GM19463 (cell line): ENCODE results near the gene PRLR.
A peak's percentile ranks its signal among the peaks of the same experiment; 100 is the strongest.
"Not testable (repeated sequence)": the region's sequence is repeated elsewhere in the genome, so short reads cannot be mapped to it uniquely, and the experiment has no call there.

Experiments
- ATAC-seq: cut with Tn5 transposase; IDR thresholded peaks from one replicate; pipeline ENCODE4 v1.9.1; 2021; ENCODE audit warnings: mild to moderate bottlenecking, moderate library complexity; ENCODE audit not compliant: unreplicated experiment

The PRLR gene

GRCh38 chr5:35133186-35133585 is 97.1 kb downstream of the PRLR start:
- no peak for ATAC-seq

DNA sequence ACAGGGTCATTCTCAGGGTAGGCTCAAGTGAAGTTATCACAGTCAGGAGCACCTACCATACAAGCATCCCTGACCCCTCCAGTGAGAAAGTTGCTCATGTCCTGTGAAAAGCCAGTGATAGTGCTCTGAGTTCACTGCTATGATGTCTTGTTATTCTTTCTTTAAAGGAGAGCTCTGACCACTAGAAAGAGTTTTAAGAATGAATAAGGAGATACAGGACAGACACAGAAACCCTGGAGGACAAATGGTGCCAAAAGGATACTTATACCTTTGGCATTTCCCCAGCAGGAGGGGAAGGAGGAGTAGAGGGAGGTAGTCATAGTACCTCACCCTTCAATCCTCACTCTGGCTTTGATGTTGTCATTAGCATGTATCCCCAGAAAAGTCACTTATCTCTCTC is 98.6 kb downstream of the PRLR start:
- no peak for ATAC-seq

- peak; percentile 83 for ATAC-seq
Measured at GRCh38 chr5:35129921-35130485, 100.3 kb downstream of the PRLR start.

GRCh38 chr5:35129276-35129675 is 101.0 kb downstream of the PRLR start:
- no peak for ATAC-seq

DNA sequence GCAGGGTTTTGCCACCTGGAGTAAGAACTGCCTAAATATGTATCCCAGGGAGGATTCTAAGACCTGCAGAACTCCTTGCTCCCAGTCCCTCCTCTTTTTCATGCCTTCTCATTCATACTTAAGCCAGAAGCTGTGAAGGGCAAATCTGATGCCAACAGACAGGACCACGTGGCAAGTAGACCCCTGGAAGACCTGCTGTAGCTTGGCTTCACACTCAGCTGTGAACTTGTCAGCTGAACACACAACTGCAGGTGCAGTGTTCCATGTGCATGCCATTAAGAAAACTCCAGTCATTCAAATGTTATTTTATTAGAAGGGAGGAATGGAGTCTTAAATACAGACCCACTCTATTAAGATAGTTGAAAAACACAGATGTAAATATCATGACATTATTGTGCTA is 103.3 kb downstream of the PRLR start:
- no peak for ATAC-seq

- ATAC-seq: no peak
Measured at GRCh38 chr5:35125746-35126145, 104.5 kb downstream of the PRLR start.

DNA sequence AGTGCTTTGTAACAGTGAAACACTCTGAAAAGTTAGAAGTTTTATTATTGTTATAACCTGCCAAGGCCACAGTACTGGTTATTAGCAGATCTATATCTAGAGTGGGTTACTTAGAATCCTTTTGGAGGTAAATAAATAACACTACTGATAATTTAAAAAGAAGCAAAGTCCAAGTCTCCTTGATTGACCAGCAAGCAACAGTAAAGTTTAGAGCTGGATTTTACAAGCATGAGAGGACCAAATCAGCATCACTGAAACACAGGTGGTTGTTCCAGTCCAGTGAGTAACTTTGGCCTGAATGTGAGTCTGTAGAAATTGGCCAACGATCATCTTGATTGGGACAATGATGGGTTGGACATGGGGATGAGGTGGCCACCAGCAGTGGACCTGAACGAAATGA is 105.4 kb downstream of the PRLR start:
- no peak for ATAC-seq

DNA sequence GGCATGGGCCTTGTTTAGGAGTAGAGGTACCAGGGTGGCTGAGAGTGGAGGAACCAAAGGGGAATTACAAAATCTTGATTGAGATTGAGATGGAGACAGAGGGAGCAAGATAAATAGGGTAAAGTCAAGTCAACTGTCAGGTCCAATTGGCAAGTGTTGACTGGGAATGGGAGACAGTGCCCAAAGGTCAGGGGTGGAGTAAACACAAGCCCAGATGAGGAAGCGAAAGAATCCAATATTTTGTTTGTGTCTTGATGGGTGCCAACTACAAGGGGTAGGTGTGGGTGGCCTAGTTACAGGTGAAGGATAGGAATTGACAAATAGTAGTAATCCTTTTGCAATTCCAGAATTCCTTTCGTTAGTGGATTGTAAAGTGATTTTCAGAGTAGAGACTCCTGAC is 107.5 kb downstream of the PRLR start:
- no peak for ATAC-seq

- ATAC-seq: no peak
Measured at GRCh38 chr5:35120715-35121114, 109.6 kb downstream of the PRLR start.

DNA sequence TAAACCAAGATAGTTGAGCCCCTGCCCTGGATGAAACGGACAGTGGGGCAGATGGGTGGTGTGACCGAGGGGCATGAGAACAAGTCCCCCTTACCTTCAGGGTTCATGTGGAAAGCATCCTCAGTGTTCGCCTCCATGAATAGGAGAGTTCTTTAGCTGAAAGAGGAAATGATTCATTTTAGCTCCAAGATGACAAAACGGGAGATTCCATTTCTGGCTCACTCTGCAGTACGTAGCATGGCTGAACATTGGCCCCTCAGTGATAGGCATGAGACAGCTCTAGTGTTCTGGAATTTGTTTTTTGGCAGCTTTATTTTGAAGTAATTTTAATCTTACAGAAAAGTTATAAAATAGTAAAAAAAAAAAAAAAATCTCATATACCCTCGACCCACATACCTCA is 112.3 kb downstream of the PRLR start:
- ATAC-seq: peak; percentile 84

GRCh38 chr5:35115920-35116319 is 114.4 kb downstream of the PRLR start:
- ATAC-seq: no peak

- ATAC-seq: no peak
Measured at GRCh38 chr5:35114698-35115097, 115.6 kb downstream of the PRLR start.

GRCh38 chr5:35112300-35112699 is 118.0 kb downstream of the PRLR start:
- ATAC-seq: no peak

DNA sequence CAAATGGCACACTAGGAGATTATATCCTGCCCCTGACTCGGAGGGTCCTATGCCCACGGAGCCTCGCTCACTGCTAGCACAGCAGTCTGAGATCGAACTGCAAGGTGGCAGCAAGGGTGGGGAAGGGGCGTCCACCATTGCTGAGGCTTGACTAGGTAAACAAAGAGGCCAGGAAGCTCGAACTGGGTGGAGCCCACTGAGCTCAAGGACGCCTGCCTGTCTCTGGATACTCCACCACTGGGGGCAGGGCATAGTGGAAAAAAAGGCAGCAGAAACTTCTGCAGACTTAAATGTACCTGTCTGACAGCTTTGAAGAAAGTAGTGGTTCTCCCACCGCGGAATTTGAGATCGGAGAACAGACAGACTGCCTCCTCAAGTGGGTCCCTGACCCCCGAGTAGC is 125.7 kb downstream of the PRLR start:
- not testable (repeated sequence) for ATAC-seq

- ATAC-seq: no peak
Measured at GRCh38 chr5:35103637-35104299, 126.5 kb downstream of the PRLR start.

GRCh38 chr5:35101720-35102119 is 128.6 kb downstream of the PRLR start:
- ATAC-seq: not testable (repeated sequence)

DNA sequence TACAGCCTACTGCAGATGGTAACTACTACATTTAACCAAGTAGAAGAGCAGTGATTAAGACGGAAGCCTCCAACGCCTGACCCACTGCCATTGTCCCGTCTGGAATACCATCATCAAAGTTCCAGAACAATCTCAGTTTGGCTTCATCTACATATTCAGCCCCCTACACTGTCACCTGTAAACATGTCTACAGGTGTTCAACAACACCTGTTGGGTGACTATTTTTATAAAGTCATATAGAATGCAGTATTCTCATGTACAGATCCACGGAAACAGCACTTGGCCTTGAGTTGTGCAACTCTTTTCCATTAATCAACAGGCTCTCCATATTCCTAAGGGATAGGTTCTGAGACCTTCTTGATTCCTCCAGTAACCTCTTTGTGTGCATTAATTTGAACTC is 129.3 kb downstream of the PRLR start:
- no peak for ATAC-seq

- peak; percentile 84 for ATAC-seq
Measured at GRCh38 chr5:35098214-35098613, 132.1 kb downstream of the PRLR start.

DNA sequence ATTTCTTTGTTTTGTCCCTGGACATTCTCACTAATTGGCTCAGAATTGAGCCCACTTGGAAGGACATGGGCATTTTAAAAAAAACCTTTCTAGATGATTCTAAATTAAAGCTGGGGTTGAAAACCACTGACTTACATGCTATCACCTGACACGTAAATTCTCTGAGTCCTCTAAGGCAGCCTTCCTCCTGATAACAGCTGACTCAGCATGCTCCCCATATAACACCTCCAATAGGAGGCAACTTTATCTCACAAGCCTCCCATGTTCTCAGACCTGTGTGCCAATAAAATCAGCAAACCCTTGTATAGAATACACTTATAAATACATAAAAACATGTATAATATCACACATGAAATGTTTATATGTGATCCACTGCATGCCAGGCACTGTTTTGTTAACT is 133.4 kb downstream of the PRLR start:
- no peak for ATAC-seq

DNA sequence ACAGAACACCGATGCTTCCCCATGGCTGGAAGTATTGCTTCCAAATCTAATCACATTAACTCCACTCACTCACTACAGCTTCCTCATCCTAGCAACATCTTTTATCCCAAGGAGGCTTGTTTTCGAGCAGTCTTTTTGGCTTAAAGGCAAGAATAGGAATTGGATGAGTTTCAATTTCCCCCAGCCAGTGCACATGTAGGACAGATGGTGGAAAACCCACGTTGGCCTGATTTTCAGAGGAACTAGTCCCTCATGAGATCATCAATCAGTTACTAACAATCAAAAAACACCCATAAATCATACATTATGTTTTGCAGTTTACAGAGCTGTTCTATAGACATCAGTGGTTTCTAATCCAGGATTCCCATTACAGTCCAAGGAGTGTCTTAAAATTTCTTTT is 134.1 kb downstream of the PRLR start:
- no peak for ATAC-seq

- no peak for ATAC-seq
Measured at GRCh38 chr5:35095366-35095765, 134.9 kb downstream of the PRLR start.

DNA sequence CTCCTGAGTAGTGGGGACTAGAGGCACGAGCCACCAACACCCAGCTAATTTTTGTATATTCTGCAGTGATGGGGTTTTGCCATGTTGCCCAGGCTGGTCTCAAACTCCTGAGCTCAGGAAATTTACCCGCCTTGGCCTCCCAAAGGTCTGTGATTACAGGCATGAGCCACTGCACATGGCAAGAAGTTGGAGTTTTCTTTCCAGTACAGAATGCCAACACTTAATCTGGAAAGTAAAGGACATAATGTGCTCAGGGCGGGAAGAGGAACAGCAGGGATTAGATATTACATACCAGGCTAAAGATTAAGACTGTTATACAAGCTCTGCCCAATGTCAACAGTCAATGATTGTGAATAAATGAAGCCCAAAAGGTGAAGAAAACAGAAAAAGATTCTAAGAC is 135.3 kb downstream of the PRLR start:
- ATAC-seq: no peak

DNA sequence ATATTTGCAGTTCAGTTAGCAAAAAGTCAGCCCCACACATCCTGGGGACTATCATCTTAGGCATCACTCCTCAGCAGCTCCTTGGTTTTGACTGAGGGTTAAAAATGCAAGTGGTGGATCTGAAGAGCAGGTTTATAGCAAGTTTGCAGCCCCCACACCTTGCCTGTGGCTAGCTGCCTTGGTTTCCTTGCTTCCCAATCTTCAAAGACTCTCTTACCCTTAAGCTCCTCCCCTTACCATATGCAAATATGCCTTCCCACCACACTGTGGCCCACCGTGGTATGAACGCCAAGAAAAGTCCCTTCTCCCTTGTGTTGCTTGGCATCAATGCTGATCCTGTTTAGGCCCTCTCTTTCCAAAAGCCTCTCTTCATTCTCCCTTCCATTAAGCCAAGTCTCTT is 137.6 kb downstream of the PRLR start:
- no peak for ATAC-seq
